Measurements from ENCODE around the gene TMED10. TPM values are rescaled to one million over a fixed set of nuclear protein-coding genes. Genes with fewer than 3 reads are reported as not detected.

The TMED10 gene
- total RNA-seq, 1 donor from 2014 or later: 380 TPM

DNA sequence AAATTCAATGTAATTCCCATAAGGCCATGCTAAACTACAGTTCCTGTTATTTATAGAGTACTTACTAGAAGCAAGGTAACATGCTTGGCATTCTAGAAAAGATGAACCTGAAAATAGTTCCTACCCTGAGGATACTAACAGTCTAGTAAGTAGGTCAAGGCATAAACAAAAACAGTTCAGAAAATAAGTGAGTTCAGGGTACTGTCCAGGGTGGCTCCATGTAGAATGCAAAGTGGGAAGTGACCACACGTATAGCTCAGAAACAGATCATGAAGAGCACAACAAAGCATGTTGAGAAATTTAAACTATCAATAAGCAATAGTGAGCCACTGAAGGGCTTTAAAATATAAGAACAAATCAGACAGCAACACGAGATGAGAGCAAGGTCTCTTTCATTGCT, 2.3 kb downstream of the TMED10 start:
- no peaks in the 10 kb centered on the region for H3K36me3 Mint-ChIP-seq (ENCODE audit: unreplicated experiment)
- H3K27ac Mint-ChIP-seq (ENCODE audit: unreplicated experiment): peak overlapping the region; percentile 56
- TF ChIP-seq, protein P1, sequence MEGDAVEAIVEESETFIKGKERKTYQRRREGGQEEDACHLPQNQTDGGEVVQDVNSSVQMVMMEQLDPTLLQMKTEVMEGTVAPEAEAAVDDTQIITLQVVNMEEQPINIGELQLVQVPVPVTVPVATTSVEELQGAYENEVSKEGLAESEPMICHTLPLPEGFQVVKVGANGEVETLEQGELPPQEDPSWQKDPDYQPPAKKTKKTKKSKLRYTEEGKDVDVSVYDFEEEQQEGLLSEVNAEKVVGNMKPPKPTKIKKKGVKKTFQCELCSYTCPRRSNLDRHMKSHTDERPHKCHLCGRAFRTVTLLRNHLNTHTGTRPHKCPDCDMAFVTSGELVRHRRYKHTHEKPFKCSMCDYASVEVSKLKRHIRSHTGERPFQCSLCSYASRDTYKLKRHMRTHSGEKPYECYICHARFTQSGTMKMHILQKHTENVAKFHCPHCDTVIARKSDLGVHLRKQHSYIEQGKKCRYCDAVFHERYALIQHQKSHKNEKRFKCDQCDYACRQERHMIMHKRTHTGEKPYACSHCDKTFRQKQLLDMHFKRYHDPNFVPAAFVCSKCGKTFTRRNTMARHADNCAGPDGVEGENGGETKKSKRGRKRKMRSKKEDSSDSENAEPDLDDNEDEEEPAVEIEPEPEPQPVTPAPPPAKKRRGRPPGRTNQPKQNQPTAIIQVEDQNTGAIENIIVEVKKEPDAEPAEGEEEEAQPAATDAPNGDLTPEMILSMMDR (IDR thresholded peaks at IDR 0.05): no peak
- DNase-seq (ENCODE audit: extremely low spot score, unreplicated experiment): no peak
- H3K4me3 Mint-ChIP-seq (ENCODE audit: unreplicated experiment): peak overlapping the region; percentile 97
- H3K9me3 Mint-ChIP-seq (ENCODE audit: unreplicated experiment): no peaks in the 10 kb centered on the region
- no peaks in the 10 kb centered on the region for H3K27me3 Mint-ChIP-seq (ENCODE audit: unreplicated experiment)
- H3K4me1 Mint-ChIP-seq (ENCODE audit: unreplicated experiment): peaks cover 26% of the 10 kb centered on the region

DNA sequence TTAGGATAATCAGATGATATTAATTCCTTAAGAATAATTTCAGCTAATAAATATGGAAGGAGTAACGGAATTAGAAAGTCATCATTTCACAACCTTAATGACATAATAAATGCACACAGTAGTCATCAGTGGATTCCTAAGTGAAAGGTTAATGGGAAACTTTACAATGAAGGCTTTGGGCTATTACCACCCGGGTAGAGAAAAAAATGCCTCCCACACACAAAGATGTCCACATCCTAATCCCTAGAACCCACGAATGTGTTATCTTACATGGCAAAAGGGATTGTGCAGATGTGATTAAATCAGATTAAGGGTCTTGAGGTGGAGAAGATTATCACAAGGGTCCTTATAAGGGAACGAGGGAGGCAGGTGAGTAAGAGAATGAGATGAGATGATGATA, 5.6 kb downstream of the TMED10 start:
- Mint-ChIP-seq H3K27ac (ENCODE audit: unreplicated experiment) (no peak overlapping the region), H3K9me3 (ENCODE audit: unreplicated experiment) (no peaks in the 10 kb centered on the region), H3K27me3 (ENCODE audit: unreplicated experiment) (no peaks in the 10 kb centered on the region), H3K36me3 (ENCODE audit: unreplicated experiment) (no peaks in the 10 kb centered on the region), H3K4me3 (ENCODE audit: unreplicated experiment) (no peak overlapping the region), H3K4me1 (ENCODE audit: unreplicated experiment) (peaks cover 33% of the 10 kb centered on the region)
- no peak for DNase-seq (ENCODE audit: extremely low spot score, unreplicated experiment)
- TF ChIP-seq, protein P1 (IDR thresholded peaks at IDR 0.05): no peak

DNA sequence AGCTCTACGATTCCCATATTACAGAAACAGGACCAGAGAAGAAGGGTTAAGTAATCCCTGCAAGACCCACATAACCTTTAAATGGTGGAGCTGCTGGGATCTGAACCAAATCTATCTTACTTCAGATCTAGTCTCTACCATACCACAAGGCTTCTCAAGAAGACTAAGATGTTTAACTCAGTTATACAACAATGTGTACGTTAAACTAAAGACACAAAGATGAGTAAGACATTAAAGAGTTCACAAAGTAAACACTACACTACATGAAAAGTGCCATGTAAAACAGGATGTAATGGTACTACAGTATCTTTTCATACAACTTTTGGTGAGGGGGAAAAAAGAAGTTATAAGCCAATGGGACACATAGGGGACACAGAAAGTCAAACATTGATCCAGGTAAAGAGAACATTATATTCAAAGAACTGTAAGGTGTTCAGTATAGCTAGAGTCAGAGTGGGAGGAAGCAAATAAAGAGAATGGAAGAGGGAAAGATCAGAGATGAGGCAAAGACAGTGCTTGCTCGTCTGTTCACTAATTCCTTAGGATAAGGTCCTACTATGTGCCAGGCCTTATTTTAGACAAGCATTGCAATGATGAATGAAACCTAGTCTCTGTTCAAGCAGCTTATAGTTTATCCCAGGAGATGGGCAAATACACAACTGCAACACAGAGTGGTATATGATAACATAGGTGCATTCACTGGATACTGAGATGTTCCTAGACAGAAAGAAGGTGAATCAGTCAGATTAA, 7.7 kb downstream of the TMED10 start:
- no peaks in the 10 kb centered on the region for H3K36me3 Mint-ChIP-seq (ENCODE audit: unreplicated experiment)
- no peak for DNase-seq (ENCODE audit: extremely low spot score, unreplicated experiment)
- TF ChIP-seq, protein P1 (IDR thresholded peaks at IDR 0.05): no peak
- H3K9me3 Mint-ChIP-seq (ENCODE audit: unreplicated experiment): no peaks in the 10 kb centered on the region
- no peak overlapping the region for H3K4me3 Mint-ChIP-seq (ENCODE audit: unreplicated experiment)
- H3K27me3 Mint-ChIP-seq (ENCODE audit: unreplicated experiment): no peaks in the 10 kb centered on the region
- no peak overlapping the region for H3K27ac Mint-ChIP-seq (ENCODE audit: unreplicated experiment)
- H3K4me1 Mint-ChIP-seq (ENCODE audit: unreplicated experiment): peaks cover 17% of the 10 kb centered on the region

DNA sequence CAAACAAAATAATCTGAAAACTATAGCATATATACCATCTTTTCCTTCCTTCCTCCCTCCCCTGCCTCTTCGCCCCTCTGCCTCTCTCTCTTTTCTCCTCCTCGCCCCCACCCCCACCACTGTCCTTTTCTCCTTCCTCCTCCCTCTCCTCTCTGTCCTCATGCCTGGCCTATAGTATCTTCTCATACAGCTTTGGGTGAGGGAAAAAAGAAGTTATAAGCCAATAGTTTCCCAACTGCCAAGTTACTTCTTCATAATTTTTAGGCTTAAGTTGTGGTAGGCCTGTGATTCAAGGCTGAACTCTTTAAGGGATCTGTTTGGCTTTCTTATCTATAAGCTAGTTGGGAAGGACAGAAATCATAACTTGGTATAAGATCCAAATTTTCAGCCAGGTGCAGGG, 9.1 kb downstream of the TMED10 start:
- Mint-ChIP-seq H3K9me3 (ENCODE audit: unreplicated experiment) (no peaks in the 10 kb centered on the region), H3K27me3 (ENCODE audit: unreplicated experiment) (no peaks in the 10 kb centered on the region), H3K4me3 (ENCODE audit: unreplicated experiment) (no peak overlapping the region), H3K36me3 (ENCODE audit: unreplicated experiment) (no peaks in the 10 kb centered on the region), H3K4me1 (ENCODE audit: unreplicated experiment) (peaks cover 12% of the 10 kb centered on the region), H3K27ac (ENCODE audit: unreplicated experiment) (no peak overlapping the region)
- DNase-seq (ENCODE audit: extremely low spot score, unreplicated experiment): no peak
- TF ChIP-seq, protein P1 (IDR thresholded peaks at IDR 0.05): no peak

DNA sequence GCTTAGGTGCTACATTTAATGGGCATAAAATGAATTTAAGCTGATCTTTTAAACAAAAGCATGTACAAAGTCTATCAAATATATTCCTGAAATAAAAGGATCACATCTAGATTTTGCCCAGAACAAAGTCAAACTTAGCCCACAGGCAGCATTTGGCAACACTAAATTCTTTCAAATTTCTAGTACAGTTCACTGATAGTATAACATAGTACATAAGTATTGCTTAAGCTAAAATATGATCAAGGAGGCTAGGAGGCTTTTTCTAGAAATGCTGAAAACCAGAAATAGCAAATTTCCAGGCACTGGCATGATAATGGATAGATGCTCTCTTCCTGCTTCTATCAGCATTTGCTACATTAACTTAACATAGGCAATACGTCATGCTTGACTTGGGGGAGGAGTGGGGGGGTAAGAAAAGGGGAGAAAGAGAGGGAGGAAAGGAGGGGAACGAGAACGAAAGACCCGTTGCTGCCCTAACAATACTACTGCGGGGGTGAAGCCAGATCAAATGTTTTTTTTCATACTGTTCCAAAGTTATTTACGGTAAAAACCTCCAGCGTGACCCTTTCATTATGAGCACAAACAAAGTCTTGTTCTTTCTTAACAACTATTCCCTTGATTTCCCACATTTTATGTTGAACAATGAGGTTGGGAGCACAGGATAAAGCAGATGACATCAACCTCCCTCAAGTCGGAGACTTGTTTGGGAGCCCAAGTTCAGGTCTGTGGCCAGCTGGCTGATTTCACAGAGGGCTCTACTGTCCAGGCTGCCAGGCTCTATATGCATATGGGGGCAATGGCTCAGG, 10.6 kb downstream of the TMED10 start:
- Mint-ChIP-seq H3K27me3 (ENCODE audit: unreplicated experiment) (no peaks in the 10 kb centered on the region), H3K36me3 (ENCODE audit: unreplicated experiment) (no peaks in the 10 kb centered on the region), H3K4me1 (ENCODE audit: unreplicated experiment) (peaks cover 10% of the 10 kb centered on the region), H3K27ac (ENCODE audit: unreplicated experiment) (no peak overlapping the region), H3K9me3 (ENCODE audit: unreplicated experiment) (no peaks in the 10 kb centered on the region), H3K4me3 (ENCODE audit: unreplicated experiment) (no peak overlapping the region)
- DNase-seq (ENCODE audit: extremely low spot score, unreplicated experiment): no peak
- TF ChIP-seq, protein P1 (IDR thresholded peaks at IDR 0.05): no peak
